Mucosa of gallbladder (tissue), 1 donor: ENCODE data around the gene CD300LD. TPM values are rescaled to one million over a fixed set of nuclear protein-coding genes. Genes with fewer than 3 reads are reported as not detected.
A peak's percentile ranks its signal among the peaks of the same experiment; 100 is the strongest.
"Not testable (repeated sequence)": the region's sequence is repeated elsewhere in the genome, so short reads cannot be mapped to it uniquely, and the experiment has no call there.

Experiments
- DNase-seq: peaks from one replicate; pipeline ENCODE4 v3.0.0-alpha.2; 2020; ENCODE audit warnings: low spot score
- total RNA-seq: library from RNA; stranded (reverse); gene quantifications from one replicate; pipeline ENCODE4 v1.2.1, GENCODE V29; 2021
- donor health status: DM: no; HTN: no; CAD: no.

Gene CD300LD
- not detected for total RNA-seq

DNA sequence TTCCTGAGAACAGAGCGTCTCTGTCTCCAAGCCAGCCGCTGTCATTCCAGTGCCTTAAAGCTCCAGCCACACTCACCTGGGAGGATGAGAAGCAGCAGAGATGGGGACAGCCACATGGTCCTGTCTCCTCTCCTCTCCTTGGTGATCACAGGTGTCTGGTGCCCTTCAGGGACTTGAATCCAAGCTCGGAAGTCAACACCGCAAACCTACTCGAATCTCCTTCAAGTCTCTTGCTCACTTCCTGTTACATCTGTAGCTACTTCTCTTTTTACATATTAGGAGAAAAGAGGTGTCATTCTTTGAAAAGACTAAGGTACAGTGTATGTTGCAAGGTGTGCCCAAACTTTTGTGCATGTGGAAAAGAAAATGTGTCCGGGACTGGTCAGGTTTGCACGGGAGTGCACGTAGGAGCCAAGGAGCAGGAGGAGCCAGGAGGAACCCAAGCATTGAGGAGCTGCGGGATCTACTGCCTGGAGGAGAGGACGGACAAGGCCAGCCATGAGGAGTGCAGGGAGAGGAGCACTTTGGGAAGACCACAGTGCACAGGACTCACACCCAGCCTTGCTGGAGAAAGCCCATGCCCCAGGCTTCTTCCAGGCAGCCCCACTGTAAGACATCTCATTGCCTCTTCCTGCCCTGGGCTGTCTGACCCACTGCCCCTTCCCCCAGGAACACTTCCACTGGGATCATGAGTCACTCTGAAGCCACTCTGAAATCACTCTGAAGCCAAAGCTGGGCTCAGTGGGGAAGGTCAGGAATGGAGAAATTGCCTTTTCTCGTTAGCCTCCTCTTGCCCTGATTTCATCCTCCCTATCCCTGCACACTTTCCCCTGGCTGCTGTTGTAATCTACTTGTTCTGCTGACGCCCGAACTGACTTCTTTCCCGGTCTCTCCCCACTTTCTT lies at the start of gene CD300LD:
Gene CD300LD (minus strand): TSS at position 197 of the 904 bp plus-strand sequence. CDS start 81 bp downstream, at position 116.
- no peak for DNase-seq

GRCh38 chr17:74641224-74641957 lies 49.3 kb upstream of the CD300LD start:
- DNase-seq = no peak

DNA sequence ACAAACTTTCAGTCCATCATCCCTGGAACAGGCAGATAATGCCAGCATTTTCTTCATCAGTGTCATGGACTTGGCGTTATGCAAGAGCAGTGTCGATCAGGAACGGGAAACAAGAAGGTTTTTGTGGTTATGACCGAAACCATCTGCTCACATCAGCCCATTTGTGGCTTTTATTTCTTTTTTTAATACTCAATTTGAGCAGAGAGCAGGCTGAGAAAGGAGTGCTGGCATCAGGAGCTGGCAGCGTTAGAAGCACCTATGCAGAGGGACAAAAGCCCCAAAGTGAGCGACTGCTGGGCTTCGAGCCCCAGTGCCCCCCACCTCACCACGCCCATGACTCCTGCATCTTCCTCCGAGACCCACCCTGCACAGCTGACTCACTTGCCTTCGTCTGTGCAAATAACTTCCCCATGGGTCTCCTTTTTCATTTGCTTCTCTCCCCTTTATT lies 47.6 kb upstream of the CD300LD start:
- no peak for DNase-seq

DNA sequence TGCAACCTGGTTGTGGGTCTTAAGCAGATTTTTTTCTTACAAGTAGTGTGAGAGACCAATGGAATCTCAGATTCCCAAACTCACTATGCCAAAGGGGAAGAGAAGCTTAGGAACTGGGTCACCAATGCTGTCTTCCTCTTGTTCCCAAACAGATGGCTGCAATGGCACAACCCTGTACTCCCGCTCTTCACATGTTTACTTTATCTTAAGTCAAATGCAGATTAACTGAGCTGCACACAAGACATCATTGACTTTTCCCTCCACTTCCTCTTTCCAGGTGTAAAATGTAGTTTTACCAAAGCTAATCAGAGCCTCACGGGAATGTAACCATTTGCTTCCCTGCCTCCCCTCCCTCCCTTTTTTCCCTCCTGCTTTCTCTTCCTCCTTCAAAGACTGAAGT lies 45.8 kb upstream of the CD300LD start:
- DNase-seq = no peak

DNA sequence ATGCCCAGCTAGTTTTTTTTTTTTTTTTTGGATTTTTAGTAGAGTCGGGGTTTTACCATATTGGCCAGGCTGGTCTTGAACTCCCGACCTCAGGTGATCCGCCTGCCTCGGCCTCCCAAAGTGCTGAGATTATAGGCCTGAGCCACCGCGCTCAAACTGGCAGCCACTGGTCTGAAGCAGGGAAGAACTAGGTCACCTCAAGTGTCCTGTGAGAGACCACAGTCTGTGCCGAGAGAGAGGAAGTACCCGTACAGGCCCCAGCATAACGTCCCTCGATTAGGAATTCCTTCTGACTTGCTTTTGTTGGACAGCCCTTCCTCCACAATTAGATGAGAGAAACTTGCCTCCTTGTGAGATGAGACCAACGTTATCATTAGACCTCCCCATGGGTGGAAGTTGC lies 45.2 kb upstream of the CD300LD start:
- no peak for DNase-seq

DNA sequence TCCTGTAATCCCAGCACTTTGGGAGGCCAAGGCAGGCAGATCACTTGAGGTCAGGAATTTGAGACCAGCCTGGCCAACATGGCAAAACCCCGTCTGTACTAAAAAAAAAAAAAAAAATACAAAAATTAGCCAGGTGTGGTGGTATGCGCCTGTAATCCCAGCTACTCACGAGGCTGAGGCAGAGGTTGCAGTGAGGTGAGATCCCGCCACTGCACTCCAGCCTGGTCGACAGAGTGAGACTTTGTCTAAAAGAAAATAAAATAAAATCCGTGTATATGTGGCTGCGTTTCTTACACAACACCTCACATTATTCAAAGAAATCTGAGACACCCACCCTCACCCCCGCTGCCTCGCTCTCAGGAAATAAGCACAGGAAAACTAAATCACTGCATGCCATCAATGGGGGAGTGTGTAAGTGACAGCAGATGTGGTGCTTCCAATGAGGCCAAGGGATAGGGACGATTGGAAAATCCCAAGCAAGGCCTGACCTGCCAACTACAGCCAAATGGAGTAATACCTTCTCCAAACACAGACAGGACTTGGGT lies 44.5 kb upstream of the CD300LD start:
- not testable (repeated sequence) for DNase-seq

DNA sequence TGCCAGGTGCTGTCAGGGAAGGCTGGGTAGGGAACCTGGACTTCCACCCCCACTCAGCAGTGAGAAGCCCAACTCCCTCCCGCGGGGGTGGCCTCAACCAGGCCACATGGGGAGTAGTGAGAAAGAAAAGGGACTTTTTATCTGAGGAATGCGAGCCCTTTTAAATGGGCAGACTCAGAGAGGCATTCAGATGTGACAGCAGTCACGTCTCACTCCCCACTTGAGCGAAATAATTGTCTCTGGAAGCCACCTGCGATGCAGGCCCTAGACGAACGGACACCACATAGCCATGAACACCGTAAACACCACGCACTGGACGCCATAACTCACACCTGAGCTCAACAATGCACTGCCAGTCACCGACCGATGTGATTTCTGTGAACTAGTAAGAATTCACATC lies 43.3 kb upstream of the CD300LD start:
- DNase-seq = no peak

DNA sequence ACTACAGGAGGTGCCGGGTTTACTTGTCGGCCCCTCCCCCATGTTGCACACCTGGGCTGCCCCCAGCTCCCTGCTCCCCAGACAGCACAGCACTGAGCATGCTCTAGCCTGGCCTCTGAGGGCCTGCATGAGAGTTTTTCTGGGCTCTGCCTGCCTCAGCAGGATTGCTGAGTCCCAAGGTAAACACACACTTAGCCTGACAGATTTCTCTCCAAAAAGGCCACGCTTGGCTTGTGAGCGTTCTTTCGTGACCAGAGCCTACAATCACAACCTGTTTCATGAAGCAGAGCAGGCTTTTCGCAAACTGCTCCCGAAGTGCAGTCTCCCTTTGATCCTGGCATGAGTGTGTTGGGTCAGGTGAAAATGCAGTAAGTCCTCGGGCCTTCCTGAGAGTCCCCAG lies 41.2 kb upstream of the CD300LD start:
- DNase-seq = no peak

DNA sequence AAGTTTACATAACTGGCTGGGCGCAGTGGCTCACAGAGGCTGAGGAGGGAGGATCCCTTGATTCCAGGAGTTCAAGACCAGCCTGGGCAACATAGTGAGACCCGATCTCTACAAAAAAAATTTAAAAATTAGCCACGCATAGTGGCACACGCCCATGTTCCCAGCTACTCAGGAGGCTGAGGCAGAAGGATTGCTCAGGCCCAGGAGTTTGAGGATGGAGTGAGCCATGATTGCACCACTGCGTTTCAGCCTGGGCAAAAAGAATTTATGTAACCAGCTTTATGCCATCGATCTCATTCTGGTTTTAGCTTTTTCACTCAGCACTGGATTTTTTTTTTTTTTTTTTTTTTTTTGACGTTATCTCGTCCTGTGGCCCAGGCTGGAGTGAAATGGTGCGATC lies 40.5 kb upstream of the CD300LD start:
- no peak for DNase-seq

DNA sequence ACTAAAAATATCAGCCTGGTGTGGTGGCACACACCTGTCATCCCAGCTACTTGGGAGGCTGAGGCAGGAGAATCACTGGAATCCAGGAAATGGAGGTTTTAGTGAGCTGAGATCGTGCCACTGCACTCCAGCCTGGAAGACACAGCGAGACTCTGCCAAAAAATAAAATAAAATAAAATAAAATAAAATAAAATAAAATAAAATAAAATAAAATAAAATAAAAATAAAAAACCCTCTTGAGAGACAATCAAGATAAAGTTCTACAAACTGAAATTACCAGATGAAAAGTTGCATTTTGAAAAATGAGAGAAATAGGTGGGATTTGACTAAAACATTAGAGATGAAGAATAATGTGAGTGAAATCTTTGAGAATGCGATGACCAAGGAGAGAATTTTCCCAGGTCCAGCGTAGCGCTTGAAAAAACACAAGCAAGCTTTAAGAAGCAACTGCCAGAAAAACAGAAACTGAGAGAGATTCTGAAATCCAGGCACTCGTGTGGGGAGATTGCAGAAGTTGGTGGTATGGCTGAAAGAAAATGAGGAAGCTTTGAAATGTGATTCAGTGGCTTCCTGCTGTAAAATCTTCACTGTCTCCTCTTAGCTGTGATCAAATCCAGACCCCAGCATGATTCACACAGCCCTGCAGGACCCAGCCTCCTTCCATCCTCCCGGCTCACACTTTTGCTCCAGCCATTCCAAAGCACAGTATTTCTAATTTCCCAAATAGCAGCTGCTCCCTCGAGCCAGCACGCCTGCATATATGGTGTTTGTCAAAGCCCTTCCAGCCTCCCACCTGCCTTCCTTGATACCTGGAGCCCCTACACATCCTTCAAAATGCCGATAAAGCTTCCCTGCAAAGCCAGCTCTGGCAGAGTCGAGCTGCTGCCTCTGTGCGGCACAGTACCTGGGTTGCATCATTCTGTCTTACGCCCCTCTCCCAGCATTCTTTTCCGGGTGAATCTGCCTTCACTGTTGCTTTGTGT lies 39.7 kb upstream of the CD300LD start:
- DNase-seq = peak; percentile 22

DNA sequence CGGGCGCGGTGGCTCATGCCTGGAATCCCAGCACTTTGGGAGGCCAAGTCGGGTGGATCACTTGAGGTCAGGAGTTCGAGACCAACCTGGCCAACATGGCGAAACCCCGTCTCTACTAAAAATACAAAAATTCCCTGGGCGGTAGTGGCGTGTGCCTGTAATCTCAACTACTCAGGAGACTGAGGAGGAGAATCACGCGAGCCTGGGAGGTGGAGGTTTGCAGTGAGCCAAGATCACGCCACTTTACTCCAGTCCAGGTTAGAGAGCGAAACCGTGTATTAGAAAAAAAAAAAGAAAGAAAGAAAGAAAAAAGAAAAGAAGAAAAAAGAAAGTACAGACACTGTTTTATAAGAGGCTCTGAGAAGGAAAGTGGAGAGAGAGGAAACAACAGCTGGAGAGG lies 38.2 kb upstream of the CD300LD start:
- not testable (repeated sequence) for DNase-seq

DNA sequence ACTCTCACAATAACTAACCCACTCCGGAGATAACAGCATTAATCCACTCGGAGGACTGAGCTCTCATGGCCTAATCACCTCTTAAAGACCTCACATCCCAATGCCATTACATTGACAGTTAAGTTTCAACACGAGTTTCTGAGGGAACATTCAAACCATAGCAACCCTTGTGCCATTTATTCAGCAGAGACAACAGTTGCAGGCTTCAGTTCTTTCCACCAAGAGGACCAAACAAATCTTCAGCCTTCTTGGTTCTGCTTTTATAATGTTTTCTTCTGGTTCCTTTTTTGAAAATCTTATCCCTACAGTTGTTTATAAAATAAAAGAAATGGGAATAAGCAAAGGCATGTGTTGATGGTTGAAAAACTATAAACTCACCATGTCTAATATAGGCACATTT lies 33.6 kb upstream of the CD300LD start:
- DNase-seq = no peak

GRCh38 chr17:74624131-74624530 lies 32.0 kb upstream of the CD300LD start:
- no peak for DNase-seq

DNA sequence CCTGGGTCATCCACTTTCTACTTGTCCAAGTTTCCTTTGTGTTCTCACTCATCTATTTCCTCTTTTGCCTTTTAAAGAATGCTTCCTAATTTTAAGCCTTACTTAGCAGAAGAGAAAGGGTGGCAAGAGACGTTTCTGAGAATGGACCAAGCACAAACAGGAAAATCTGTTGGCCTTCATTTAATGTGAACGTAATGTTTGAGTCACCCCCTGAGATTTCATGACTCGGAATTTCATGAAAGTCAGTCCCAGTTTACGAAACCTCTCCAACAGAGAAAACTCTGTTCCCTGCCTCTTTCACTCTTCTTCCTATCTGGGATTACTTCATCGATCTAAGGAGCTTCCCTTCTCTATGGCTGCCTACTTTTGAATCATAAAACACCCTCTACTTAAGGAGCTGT lies 31.6 kb upstream of the CD300LD start, which contains the start of gene CD300E:
Gene CD300E (minus strand): TSS at position 46 of the 401 bp plus-strand sequence. CDS start 117 bp downstream, outside the sequence.
- DNase-seq = no peak

DNA sequence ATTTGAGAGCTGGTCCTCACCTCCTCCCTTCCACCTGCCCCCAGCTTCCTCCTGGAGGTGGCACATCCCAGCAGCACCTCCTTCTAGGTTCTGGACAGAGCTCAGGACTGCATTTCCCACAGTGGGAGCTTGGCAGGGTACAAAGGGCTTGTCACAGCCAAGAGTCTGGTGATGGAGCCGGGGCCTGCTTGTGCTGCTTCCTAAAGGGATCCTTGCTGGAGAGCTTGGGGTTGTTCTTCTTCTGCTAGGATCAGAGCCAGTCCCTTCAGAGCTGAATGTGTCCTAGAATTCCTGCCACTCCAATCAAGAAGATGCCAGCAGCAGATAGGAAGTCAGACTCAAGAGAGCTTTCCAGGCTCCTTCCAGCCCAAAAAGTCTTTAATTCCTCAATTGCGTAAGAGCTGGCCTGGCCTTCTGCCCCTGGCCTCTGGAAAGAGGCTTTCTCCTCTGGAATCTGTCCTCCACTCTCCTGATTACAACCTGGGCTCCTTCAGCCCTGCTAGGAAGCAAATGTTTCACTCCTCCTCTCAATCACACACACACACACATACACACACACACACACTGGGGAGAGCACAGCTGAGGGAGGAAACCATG lies 27.1 kb upstream of the CD300LD start:
- DNase-seq = no peak

GRCh38 chr17:74618451-74618850 lies 26.4 kb upstream of the CD300LD start:
- DNase-seq = no peak

DNA sequence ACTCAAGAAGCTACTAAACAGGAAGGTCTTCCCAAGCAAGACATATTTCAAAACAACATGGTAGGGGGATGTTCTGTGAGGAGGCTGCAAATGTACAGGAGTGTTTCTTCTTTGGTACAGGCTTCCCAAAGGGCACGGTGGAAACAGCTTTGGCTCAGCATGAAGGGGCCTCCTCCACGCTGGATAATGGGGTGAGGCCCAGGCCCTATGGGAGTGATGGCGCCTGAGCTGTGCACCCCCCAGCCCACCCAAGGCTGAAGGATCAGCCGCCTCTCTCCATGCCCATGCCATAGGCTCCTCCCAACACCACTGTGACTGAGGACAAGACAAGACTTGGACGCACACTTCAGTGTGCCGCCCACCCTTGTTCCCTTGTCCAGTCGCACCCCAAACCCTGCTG lies 24.6 kb upstream of the CD300LD start:
- no peak for DNase-seq

GRCh38 chr17:74612046-74612445 lies 20.0 kb upstream of the CD300LD start:
- DNase-seq = no peak

DNA sequence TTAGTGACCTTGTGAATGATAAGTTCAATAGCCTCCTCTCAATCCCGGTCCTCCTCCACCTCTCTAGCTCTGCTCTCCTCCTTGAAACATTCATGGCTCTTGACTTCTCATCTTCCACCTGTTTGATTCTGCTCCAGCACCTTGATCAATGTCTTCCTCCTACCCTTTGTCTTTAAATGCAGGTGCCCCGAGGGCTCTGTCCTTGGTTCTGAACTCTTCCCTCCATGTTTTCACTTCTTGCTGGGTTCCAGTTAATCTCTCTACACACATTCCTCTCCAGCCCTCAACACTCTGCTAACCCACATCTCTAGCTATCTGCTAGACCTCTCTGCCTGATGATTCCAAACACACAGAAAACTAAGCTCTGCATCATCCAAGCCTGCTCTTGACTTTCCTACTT lies 18.0 kb upstream of the CD300LD start:
- no peak for DNase-seq

- DNase-seq = no peak
These were observed 16.4 kb upstream of the CD300LD start for GRCh38 chr17:74608511-74608910.

GRCh38 chr17:74607221-74607620 lies 15.1 kb upstream of the CD300LD start:
- no peak for DNase-seq
